B cell (primary cell): ENCODE results near the gene EIF3B. TPM values are rescaled to one million over a fixed set of nuclear protein-coding genes. Genes with fewer than 3 reads are reported as not detected.
A peak's percentile ranks its signal among the peaks of the same experiment; 100 is the strongest.

ENCODE experiments used
- ATAC-seq: fragments of 200-7000 bp; cut with Tn5 transposase; one replicate; pipeline ENCODE4 v1.10.0; 2021; ENCODE audit warnings: low read depth, mild to moderate bottlenecking, moderate number of reproducible peaks, moderate library complexity
- CTCF ChIA-PET: fragments of 350-600 bp; sonication (Branson Sonifier 250); formaldehyde crosslinking; loops from one replicate; lab custom pipeline; 2021; ENCODE audit warnings: antibody characterized with exemption, inconsistent platforms; lab: Charles Lee
- POLR2A ChIA-PET: fragments of 350-600 bp; sonication (Branson Sonifier 250); formaldehyde crosslinking; loops from one replicate; lab custom pipeline; 2021; ENCODE audit warnings: antibody characterized with exemption; lab: Charles Lee
- DNase-seq: peaks from one replicate; pipeline ENCODE4 v3.0.0; 2013
- H2AFZ ChIP-seq: 2 replicates; pipeline ENCODE4 v1.6.1; 2012; ENCODE audit warnings: mild to moderate bottlenecking, low read depth, low read length; ENCODE audit not compliant: insufficient read depth, poor library complexity, severe bottlenecking
- H3K27ac ChIP-seq, 2 donors: 1 replicate in 1 of 2; 2 replicates in 1 of 2; pipeline ENCODE4 v1.5.1; 2012 to 2013; ENCODE audit warnings: low read length in 2 of 2, mild to moderate bottlenecking in 2 of 2, moderate library complexity in 1 of 2
- H3K27me3 ChIP-seq, 4 experiments: fragments of 200-600 bp in 1 of 4; sonication (generic) in 1 of 4; replicated peaks in 1 of 4; 1 replicate in 2 of 4; 2 replicates in 2 of 4; pipeline versions ENCODE4 v1.6.1 to v1.7.0; 2013 to 2016; ENCODE audit warnings: low read length in 3 of 4, mild to moderate bottlenecking in 2 of 4, mixed read lengths in 1 of 4, moderate library complexity in 1 of 4; ENCODE audit not compliant: insufficient read depth in 4 of 4, control insufficient read depth in 3 of 4; ENCODE audit errors: control extremely low read depth in 1 of 4
- H3K36me3 ChIP-seq, 2 experiments: replicated peaks in 1 of 2; 1 replicate in 1 of 2; 2 replicates in 1 of 2; pipeline versions ENCODE4 v1.6.1 to v1.7.1; 2013; ENCODE audit warnings: low read length in 1 of 2; ENCODE audit not compliant: insufficient read depth in 2 of 2, control insufficient read depth in 1 of 2; ENCODE audit errors: control extremely low read depth in 1 of 2, extremely low read depth in 1 of 2
- H3K4me1 ChIP-seq, 2 donors: fragments of 200-600 bp in 1 of 2; sonication (generic) in 1 of 2; 1 replicate in 1 of 2; 2 replicates in 1 of 2; pipeline versions ENCODE4 v1.5.1 to v1.6.1; 2013 to 2017; ENCODE audit warnings: low read length in 2 of 2; ENCODE audit not compliant: control insufficient read depth in 2 of 2, insufficient read depth in 2 of 2
- H3K4me2 ChIP-seq: replicated peaks from 2 replicates; pipeline ENCODE3; 2012; ENCODE audit warnings: mild to moderate bottlenecking, low read depth, low read length; ENCODE audit not compliant: poor library complexity, severe bottlenecking
- H3K4me3 ChIP-seq, 5 experiments: fragments of 200-600 bp in 1 of 5; sonication (generic) in 1 of 5; 1 replicate in 3 of 5; 2 replicates in 2 of 5; pipeline versions ENCODE4 v1.5.1 to v1.7.0; 2011 to 2016; ENCODE audit warnings: low read length in 4 of 5, mild to moderate bottlenecking in 4 of 5, low read depth in 2 of 5, control low read depth in 1 of 5, moderate library complexity in 1 of 5; ENCODE audit not compliant: insufficient read depth in 1 of 5; ENCODE audit errors: control extremely low read depth in 1 of 5, extremely low read depth in 1 of 5
- H3K79me2 ChIP-seq: fragments of 200-600 bp; sonication (generic); one replicate; pipeline ENCODE4 v1.6.0; 2016; ENCODE audit warnings: low read length; ENCODE audit not compliant: control insufficient read depth, insufficient read depth
- H3K9ac ChIP-seq: fragments of 200-600 bp; sonication (generic); 2 replicates; pipeline ENCODE4 v1.6.1; 2017; ENCODE audit warnings: mild to moderate bottlenecking, low read length, moderate library complexity
- H3K9me3 ChIP-seq, 3 donors: one replicate each; pipeline versions ENCODE4 v1.6.1 to v1.7.1; 2013; ENCODE audit warnings: low read length in 2 of 3; ENCODE audit not compliant: control insufficient read depth in 2 of 3, insufficient read depth in 1 of 3; ENCODE audit errors: control extremely low read depth in 1 of 3
- H4K20me1 ChIP-seq: 2 replicates; pipeline ENCODE4 v1.6.0; 2012; ENCODE audit warnings: mild to moderate bottlenecking, low read length; ENCODE audit not compliant: insufficient read depth, control insufficient read depth, poor library complexity, severe bottlenecking
- H3K27ac Mint-ChIP-seq: one replicate; pipeline ENCODE4 v1.8.0; 2021; ENCODE audit warnings: mixed read lengths
- H3K27me3 Mint-ChIP-seq: one replicate; pipeline ENCODE4 v1.8.0; 2021; ENCODE audit warnings: mixed read lengths
- H3K4me1 Mint-ChIP-seq: one replicate; pipeline ENCODE4 v1.8.0; 2021; ENCODE audit warnings: mixed read lengths
- H3K4me3 Mint-ChIP-seq: one replicate; pipeline ENCODE4 v1.8.0; 2021; ENCODE audit warnings: mixed read lengths
- H3K9me3 Mint-ChIP-seq: one replicate; pipeline ENCODE4 v1.8.0; 2022; ENCODE audit warnings: mixed read lengths; ENCODE audit not compliant: insufficient read depth
- CTCF ChIP-seq: fragments of 200-600 bp; IDR thresholded peaks from one replicate; pipeline ENCODE4 v1.8.0; 2022; ENCODE audit warnings: antibody characterized with exemption, mild to moderate bottlenecking
- EZH2 ChIP-seq: IDR thresholded peaks from 2 replicates; pipeline ENCODE4 v1.6.1; 2012; ENCODE audit warnings: borderline replicate concordance, low read depth, mild to moderate bottlenecking, moderate library complexity, low read length; ENCODE audit not compliant: insufficient read depth, poor library complexity, severe bottlenecking
- WGBS: methylation state at CpG from one replicate; pipeline ENCODE4 v1.1.5; 2013; ENCODE audit warnings: missing lambda C conversion rate; ENCODE audit not compliant: insufficient coverage; 5-methylcytosine and 5-hydroxymethylcytosine counted together
- intact Hi-C: fragments of 100-400 bp; cut with micrococcal nuclease; formaldehyde crosslinking; loops from one replicate; pipeline ENCODE4 v1.10.0; 2022
- polyA plus RNA-seq: library from polyadenylated mRNA; depleted of rRNA; stranded (reverse); fragments of >200 nt; gene quantifications from 2 replicates; pipeline ENCODE4 v1.2.3, GENCODE V29; 2012
- total RNA-seq, 2 donors: library from RNA; stranded (reverse); fragments of 120-200 nt in 1 of 2; gene quantifications; 1 replicate in 1 of 2; 2 replicates in 1 of 2; pipeline versions ENCODE4 v1.2.3 to v1.2.4, GENCODE V29; 2013 to 2022

EIF3B gene
- total and polyA plus RNA-seq, 2 donors (not counting 1 experiment from before 2014, with no cell fraction given) = 69.3 to 152 TPM

GRCh38 chr7:2393706-2394105 lies 39.1 kb downstream of the EIF3B start:
- Histone ChIP-seq H4K20me1 (no peaks in the 10 kb centered on the region), H3K79me2 (no peaks in the 10 kb centered on the region), H3K36me3 (no peaks in the 10 kb centered on the region), H3K27ac (no peak overlapping the region), H3K9ac (no peak overlapping the region), H3K4me3 (no peak overlapping the region), H3K27me3 (no peaks in the 10 kb centered on the region), H3K9me3 (no peaks in the 10 kb centered on the region), H3K4me1 (no peaks in the 10 kb centered on the region), H2AFZ (peak overlapping the region; percentile 10), H3K4me2 (no peak overlapping the region)
- H3K27ac Mint-ChIP-seq = no peak overlapping the region
- POLR2A ChIA-PET = no interaction called here
- ATAC-seq = no peak
- intact Hi-C loops = no loop called here
- H3K9me3 Mint-ChIP-seq = no peaks in the 10 kb centered on the region
- no peak for DNase-seq
- WGBS = 74% methylated on average over 11 of the region's 12 CpGs
- H3K4me1 Mint-ChIP-seq = peaks cover 9% of the 10 kb centered on the region
- no peaks in the 10 kb centered on the region for H3K27me3 Mint-ChIP-seq
- no peak for TF ChIP-seq CTCF
- TF ChIP-seq EZH2 = no peak
- CTCF ChIA-PET = interaction anchor here (0.6 kb wide), 1 partner anchor 105 kb away, joined by 5 read pairs; no protein-coding TSS in a partner anchor
- no peak overlapping the region for H3K4me3 Mint-ChIP-seq

GRCh38 chr7:2394566-2395082 lies 40.0 kb downstream of the EIF3B start:
- Histone ChIP-seq H3K4me3 (no peak overlapping the region), H3K9ac (no peak overlapping the region), H3K4me2 (no peak overlapping the region), H3K9me3 (no peaks in the 10 kb centered on the region), H3K79me2 (no peaks in the 10 kb centered on the region), H3K27me3 (no peaks in the 10 kb centered on the region), H3K36me3 (no peaks in the 10 kb centered on the region), H4K20me1 (no peaks in the 10 kb centered on the region), H3K27ac (no peak overlapping the region), H3K4me1 (peaks cover 0 to 1% of the 10 kb centered on the region in 2 donors), H2AFZ (no peak overlapping the region)
- WGBS = 89% methylated on average over 20 of the region's 21 CpGs
- H3K4me3 Mint-ChIP-seq = no peak overlapping the region
- DNase-seq (no peak), ATAC-seq (no peak)
- no peaks in the 10 kb centered on the region for H3K27me3 Mint-ChIP-seq
- no peak for TF ChIP-seq EZH2
- no peak for TF ChIP-seq CTCF
- ChIA-PET POLR2A (interaction anchor here (0.7 kb wide), 1 partner anchor 845 kb away, joined by 4 read pairs; no protein-coding TSS in a partner anchor), CTCF (interaction anchor here (0.6 kb wide), 1 partner anchor 106 kb away, joined by 5 read pairs; no protein-coding TSS in a partner anchor)
- H3K4me1 Mint-ChIP-seq = peaks cover 10% of the 10 kb centered on the region
- intact Hi-C loops = no loop called here
- no peaks in the 10 kb centered on the region for H3K9me3 Mint-ChIP-seq
- no peak overlapping the region for H3K27ac Mint-ChIP-seq
